Measurements from ENCODE around the gene NOD2.

NOD2 gene

GRCh38 chr16:50741781-50742575, 48.6 kb downstream of the NOD2 start, which contains the start of gene CYLD:
Gene CYLD, plus strand, starts transcription at chr16:50742086. Its CDS starts 7,613 bp downstream, at chr16:50749699.
- H3K4me3 ChIP-seq (ENCODE audit: low read depth, low read length), result peak within 1 kb of the TSS; percentile 76
- no peak for TF ChIP-seq CTCF (conservative IDR thresholded peaks at IDR 0.05; ENCODE audit: low read depth, low read length)
- peak; percentile 100 for DNase-seq (ENCODE audit: low read depth)

GRCh38 chr16:50742576-50743200, 49.3 kb downstream of the NOD2 start:
- peak; percentile 57 for DNase-seq (ENCODE audit: low read depth)
- no peak for TF ChIP-seq CTCF (conservative IDR thresholded peaks at IDR 0.05; ENCODE audit: low read depth, low read length)
- peak overlapping the region; percentile 76 for H3K4me3 ChIP-seq (ENCODE audit: low read depth, low read length)

DNA sequence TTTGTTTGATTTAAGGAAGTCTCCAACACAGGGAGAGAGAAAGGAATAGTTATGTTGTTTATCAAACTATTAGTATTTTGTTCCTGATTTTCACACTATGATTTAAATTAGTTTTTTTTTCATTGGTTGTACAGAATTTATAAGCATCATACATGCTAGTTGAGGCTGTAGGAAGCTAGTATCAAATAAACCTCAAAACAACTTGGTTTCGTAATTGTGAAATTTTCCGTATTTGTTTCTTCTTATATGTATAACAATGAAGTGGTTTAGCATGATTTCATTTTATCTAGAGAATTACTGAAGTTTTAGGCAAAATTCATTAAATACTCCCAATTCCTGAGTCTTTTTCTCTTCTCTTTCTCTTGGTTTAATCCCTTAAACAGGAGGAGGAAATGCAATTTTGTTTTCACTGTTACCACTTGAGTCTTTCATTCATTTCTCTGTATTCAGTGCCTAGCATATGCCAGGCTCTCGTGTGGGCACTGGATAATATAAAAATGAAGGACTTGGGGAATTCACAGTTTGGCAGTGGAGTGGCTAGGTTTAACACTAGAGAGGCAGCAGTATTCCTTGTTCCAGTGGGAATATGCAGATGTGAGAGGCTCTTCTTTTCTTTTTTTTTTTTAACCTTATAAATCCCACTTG, 50.3 kb downstream of the NOD2 start:
- no peak for TF ChIP-seq CTCF (conservative IDR thresholded peaks at IDR 0.05; ENCODE audit: low read depth, low read length)
- DNase-seq (ENCODE audit: low read depth), result no peak
- no peak overlapping the region for H3K4me3 ChIP-seq (ENCODE audit: low read depth, low read length)

DNA sequence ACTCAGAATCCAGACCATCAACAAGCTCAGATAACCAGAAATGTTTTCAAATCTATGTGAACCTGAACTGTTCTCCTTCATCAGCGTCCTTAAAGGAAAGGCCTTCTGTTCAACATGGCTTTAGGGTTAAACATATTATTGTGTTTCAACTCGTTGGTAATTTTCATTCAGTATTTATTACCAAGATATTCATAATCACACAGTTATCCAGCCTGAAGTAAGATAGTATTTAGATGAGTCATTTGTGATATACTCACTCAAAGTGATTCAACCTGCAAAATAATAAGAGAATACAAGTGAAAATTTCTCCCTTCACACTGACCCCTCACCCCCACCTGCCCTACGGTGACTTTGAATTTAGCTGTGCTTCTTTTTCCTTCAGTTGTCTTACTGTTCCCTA, 51.5 kb downstream of the NOD2 start:
- DNase-seq (ENCODE audit: low read depth), result peak; percentile 19
- TF ChIP-seq CTCF (conservative IDR thresholded peaks at IDR 0.05; ENCODE audit: low read depth, low read length), result no peak
- no peak overlapping the region for H3K4me3 ChIP-seq (ENCODE audit: low read depth, low read length)

GRCh38 chr16:50745940-50746339, 52.5 kb downstream of the NOD2 start:
- TF ChIP-seq CTCF (conservative IDR thresholded peaks at IDR 0.05; ENCODE audit: low read depth, low read length), result no peak
- H3K4me3 ChIP-seq (ENCODE audit: low read depth, low read length), result no peak overlapping the region
- DNase-seq (ENCODE audit: low read depth), result no peak

GRCh38 chr16:50747207-50747956, 54.0 kb downstream of the NOD2 start:
- DNase-seq (ENCODE audit: low read depth), result peak; percentile 55
- peak; percentile 41 for TF ChIP-seq CTCF (conservative IDR thresholded peaks at IDR 0.05; ENCODE audit: low read depth, low read length)
- H3K4me3 ChIP-seq (ENCODE audit: low read depth, low read length), result no peak overlapping the region

Data from choroid plexus epithelial cell (primary cell).